GM12892 (cell line): ENCODE data around the gene ANKRD13A.

ENCODE experiments used
- POLR2A ChIP-seq: IDR thresholded peaks from 2 replicates; pipeline ENCODE4 v1.6.1; 2011; ENCODE audit warnings: low read depth, low read length, control low read depth
- POLR2AphosphoS5 ChIP-seq: IDR thresholded peaks from 2 replicates; pipeline ENCODE4 v1.6.1; 2011; ENCODE audit warnings: low read depth, low read length, control low read depth
- TAF1 ChIP-seq: IDR thresholded peaks from 2 replicates; pipeline ENCODE4 v1.6.1; 2011; ENCODE audit warnings: low read depth, mild to moderate bottlenecking, control low read depth, low read length, borderline replicate concordance

- TF ChIP-seq POLR2AphosphoS5 (no peak), POLR2A (no peak), TAF1 (no peak)
These were observed 34.7 kb downstream of the ANKRD13A start for GRCh38 chr12:110033888-110034287.
